Stimulated activated CD8-positive, alpha-beta memory T cell treated with anti-CD3 and anti-CD28 coated beads, Interleukin-15, amount 100 ng/mL, for 4 hours (primary cell): ENCODE data around the gene PRXL2B.

Experiments
- DNase-seq, 2 donors: peaks; one replicate each; pipeline ENCODE4 v3.0.0-alpha.2; 2020; ENCODE audit warnings: low read depth in 2 of 2

PRXL2B gene

DNA sequence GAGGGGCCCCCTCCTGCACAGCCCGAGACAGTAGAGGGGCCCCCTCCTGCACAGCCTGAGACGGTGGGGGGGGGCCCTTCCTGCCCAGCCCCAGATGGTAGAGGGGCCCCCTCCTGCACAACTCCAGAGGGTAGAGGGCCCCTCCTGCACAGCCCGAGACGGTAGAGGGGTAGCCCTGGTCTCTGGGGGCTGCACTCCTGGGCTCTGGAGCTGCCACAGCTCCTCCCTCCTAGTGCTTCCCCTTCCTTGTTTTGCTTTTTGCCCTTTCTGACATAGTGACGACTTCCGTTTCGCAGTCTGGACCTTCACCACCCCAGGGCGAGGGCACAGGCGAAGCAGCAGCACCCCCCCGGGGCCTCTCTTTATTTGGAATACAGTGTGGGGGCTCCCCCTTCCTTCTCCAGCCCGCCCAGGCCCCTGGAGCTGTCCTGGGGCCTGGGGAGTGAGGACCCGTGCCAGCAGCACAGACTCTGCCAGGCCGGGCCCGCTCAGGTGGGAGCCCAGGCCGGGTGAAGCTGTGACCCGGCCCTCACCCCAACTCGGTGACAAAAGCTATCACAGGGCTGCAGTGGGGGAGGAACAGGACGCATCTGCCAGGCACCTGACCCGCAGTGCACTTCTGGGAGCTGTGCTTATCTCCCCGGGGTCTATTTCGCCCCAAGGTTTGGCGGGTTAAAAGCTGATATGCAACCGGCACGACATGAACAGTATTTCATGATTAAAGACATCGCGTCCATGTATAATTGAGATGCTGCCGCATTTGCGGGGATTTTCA is 1.1 kb upstream of the PRXL2B start:
- DNase-seq = peak; percentile 41 to 45

DNA sequence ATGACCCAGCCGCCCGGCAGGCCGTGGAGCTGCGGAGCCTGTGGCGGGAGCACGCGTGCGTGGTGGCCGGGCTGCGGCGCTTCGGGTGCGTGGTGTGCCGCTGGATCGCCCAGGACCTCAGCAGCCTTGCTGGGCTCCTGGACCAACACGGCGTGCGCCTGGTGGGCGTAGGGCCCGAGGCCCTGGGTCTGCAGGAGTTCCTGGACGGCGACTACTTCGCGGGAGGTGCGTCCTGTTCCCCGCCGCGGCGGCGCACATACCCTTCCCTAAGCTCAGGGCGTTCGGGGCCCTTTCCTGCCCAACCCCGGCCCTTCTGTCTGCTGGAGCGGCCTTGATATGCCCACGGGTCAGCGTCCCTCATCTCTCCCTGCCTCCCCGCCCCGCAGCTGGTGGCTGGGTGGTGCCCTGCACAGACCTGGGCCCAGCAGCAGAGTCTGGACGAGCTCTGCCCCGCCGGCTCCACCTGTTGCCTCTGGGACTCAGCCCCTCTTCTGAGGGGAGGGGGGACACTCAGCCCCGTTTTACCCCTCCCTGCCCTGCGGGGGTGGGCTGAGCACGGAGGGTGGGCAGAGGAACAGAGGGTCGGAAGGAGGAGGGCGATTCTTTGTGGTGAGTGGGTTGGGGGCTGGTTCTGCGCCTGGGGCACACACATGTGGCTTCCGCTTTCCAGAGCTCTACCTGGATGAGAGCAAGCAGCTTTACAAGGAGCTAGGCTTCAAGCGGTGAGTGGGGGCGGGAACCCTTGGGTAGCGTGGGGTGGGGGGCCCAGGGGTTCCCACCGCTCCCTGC is 688 bp downstream of the PRXL2B start:
- no peak for DNase-seq

DNA sequence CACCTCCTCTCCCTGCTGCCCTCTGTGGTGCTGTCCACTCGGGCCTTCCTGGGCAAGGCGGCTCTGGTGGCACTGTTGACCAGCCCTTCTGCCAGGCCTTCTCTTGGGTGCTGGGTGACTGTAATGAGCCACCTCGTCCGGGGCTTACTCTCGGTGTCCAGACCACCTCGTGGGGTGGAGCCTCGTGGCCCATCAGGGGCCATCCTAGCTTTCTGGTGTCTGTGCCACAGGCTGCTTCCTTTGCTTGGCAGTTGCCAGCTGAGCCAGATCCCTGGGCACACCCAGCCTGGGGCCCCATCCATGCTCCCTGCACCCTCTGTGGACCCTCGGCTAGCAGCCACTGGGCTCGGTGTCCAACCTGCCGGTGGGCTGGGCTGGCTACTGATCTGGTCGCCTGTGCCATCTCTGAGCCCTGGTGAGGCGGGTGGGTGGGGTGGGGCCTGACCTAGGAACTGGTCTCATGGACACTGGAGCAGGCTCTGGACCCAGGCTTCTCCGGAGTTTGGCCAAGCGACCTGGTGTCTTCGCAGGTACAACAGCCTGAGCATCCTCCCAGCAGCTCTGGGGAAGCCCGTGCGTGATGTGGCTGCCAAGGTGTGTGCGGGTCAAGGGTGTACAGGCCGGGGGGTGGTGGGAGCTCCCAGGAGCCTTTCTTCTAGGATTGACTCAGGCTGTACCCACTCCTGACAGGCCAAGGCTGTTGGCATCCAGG is 1.4 kb downstream of the PRXL2B start:
- DNase-seq = no peak

DNA sequence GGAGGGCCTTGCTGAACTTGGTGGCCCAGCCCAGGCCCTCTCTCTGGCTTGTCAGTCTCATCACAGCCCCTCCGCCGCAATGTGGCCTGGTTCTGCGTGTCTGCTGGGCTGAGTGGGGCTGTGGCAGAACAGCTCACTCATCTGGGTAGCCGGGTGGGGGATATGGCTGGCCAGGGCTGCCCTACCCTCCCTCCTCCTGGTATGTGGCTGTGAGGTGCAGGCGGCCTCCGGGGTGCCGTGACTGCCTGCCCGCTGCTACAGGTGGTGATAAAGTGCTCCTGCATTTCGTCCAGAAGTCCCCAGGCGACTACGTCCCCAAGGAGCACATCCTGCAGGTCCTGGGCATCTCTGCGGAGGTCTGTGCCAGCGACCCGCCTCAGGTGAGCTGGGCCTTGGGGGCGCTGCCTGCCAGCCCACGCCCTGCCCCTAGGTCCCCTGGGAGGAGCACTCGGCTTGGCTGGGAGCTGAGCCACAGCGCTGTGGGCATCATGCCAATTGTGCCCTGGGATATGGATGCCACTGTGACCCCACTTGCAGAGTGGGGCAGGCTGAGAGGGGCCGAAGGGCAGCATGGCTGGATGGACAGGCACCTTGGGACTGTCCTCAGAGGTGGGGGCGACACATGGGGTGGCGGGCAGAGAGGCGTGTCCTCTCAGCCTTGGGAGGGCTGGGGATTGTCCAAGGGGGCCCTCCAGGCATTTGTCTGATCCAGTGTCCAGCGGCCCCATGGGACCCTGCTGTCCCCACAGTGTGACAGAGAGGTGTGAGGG is 2.3 kb downstream of the PRXL2B start:
- DNase-seq = no peak

DNA sequence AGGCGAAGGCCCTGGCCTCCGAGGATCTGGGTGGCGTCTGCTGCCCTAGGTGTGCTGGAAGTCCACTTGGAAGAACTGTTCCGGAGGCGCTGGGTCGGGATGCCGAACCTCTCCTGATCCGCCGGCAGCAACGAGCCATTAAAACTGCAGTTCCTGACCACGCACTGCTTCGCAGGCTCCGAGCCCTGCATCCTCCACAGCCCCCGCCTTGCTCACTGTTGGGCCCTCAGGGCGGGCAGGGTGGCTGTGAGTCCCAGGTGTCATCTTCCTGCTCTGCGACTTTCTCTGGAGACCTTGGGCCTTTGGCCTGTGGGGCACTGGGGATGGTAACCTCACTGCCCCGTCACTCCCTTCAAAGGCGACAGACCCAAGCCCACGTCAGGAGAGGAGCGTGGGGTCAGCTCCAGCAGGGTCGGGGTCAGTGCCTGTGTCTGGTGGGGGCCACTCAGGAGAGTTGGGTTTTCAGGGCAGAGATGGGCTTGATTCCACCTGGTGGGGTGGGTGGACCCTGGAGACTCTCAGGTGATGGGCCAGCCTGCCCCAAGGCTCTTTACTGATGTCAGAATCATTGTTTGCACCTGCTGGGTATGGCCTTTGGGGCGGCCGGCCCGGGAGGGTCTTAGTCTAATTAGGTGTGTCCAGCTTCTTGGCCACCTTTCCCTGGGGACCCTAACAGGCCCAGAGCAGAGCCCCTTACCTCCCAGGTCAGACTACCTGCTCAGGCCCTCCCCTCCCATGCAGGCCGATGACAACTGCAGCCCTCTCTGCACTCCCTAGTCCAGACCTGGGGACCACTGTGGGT is 3.1 kb downstream of the PRXL2B start:
- DNase-seq = no peak

DNA sequence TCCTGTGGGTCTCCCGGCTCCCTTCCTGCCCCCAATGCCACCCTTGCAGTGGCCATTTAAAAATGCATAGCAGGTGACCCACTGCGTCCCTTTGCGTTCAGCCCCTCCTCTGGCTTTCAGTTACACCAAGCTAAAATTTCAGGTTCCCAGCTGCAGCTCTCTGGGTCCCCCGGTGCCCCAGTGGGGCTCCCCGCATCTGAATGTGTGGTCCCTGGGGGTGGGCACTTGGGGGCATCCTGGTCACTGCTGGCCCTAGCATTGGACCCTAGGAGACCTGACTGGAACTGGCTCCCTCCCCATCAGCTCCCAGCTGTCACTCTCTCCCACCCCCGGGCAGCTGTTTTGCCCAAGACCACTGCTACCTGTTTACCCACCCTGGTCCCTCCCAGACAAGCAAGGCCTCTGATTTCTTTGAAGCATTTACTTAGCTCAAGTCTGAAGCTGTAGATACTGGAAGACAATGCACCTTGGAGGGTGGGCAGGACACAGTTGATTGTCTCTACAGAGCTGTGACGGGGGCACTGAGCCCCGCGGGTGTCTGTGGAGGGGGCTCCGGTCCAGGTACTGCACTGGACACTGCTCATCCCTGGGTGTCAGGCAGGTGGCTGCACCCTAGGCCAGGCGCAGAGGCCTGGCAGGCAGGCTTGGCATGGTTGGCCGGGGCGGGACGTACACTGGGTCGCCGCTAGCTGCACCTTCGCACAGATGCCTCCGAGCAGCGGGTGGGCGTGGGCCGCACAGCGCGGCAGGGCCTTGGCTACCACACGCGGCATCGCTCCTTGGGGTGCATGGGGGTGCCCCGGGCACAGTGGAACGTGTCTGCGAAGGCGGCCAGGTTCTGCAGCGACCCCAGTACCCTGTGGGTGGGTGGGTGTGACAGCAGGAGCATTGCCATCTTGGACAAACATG is 3.9 kb downstream of the PRXL2B start:
- DNase-seq = no peak

DNA sequence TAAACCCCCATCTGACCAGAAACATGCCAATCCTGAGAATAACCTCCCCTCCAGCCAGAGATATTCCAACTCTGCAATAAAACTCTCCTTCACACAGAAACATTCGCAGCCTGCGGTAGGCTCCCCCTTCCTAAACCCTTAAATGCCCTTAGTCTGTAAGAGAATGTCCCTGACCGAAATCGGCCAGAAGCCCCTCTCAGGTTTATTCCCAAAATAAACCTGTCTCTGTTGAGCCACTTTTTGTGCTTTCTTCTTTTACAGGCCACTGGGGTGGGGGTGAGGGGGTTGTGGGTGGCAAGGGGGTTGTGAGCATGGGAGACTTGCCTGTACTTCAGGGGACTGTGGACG is 4.6 kb downstream of the PRXL2B start:
- no peak for DNase-seq

DNA sequence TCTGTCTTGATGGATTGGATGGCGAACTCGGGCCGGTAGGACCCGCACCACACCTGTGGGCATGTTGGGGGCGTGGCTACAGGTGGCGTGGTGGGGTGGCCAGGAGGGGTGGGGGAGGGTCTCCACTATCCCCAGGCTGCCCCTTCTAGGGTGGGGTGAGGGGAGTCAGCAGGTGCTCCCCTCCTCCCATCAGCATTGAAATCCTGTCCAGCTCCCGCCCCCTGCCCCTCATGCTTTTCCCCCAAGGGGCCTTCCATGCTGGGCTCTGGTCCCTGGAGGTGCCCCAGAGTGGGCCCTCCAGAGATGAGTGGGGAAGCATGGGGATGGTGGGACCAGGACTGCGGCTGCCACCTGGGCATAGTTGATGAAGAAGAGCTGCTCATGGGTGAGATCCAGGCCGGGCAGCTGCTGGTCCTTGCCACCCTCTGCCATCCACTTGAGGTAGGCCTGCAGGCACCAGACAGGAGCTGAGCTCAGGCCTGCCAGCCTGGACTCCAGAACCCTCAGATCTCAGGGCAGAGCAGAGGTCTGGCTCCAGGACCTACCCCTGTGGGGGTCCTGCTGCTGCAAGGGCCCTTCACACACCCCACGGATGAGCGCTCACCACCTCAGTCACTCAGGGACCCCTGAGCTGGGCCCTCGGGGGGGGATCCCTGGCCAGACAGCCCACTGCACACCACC is 5.1 kb downstream of the PRXL2B start:
- no peak for DNase-seq

DNA sequence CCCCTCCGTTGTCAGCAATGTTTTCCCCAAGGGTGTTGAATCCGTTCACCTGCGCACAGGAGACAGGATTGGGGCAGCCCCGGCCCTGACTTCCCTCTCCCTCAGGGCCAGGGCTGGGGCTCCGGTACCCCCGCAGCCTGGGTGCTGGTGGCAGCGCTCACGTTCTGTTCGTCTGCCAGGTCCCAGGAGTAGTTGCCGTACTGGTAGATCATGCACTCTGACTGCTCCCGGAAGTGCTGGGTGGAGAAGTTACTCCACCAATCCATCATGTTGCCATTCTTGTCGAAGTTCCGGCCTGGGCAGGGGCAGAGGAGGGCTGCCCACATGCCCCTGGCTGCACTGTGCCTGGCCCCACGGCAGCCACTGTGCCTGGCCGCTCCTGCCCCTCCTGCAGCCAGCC is 6.1 kb downstream of the PRXL2B start:
- DNase-seq = no peak

DNA sequence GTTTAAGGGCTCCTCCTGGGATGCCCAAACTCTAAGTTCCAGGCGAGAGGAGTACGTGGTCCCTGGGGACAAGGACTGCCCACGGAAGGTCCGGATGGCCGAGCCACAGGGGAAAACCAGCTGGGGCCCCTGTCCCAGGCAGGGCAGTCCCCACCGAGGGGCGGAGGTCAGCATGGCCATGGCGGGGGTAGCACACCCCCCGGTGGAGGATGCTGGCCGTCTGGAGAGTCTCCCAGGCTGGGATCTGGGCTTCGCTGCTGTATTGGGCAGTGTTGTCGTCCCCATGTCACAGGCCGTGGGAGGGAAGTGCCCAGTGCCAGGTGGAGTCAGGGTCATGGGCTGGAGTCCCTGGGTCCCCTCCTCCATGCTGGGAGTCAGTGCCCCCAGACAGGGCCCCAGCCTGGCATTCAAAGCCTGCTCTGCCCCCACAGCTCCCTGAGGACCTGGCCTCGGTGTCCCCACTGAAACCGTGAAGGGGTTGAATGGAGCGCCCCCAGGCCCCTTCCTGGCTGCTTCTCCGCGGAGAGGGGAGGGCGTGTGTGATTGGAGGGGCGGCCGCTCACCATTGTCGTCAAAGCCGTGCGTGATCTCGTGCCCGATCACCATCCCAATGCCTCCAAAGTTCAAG is 6.8 kb downstream of the PRXL2B start:
- no peak for DNase-seq

DNA sequence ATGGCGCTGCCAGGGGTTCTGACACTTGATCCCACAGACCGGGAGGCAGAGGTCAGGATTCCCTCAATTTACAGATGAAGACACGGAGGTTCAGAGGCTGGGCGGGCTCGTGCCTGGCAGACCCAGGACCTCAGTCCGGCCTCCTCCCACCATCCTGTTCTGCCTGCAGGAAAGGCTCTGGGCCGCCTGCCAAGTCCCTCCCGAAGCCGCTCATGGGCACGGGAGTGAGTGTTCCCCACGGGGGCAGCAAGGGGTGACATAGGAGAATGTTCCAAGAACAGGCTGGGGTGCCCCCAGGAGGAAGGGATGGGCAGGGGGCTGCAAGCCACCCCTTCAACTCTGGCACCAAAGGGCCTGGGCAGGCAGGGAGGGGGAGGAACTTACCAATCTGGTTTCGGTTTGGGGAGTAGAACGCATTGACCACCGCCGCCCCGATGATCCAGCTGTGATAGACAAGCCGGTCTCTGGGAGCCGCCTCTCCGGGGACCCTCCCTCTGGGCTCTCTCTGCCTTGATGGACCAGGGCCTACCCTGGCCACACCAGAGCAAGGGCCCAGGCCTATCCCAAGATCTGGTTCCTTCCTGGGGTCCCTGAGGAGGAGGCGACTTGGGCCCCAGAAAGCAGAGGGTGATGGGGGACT is 7.5 kb downstream of the PRXL2B start:
- no peak for DNase-seq

DNA sequence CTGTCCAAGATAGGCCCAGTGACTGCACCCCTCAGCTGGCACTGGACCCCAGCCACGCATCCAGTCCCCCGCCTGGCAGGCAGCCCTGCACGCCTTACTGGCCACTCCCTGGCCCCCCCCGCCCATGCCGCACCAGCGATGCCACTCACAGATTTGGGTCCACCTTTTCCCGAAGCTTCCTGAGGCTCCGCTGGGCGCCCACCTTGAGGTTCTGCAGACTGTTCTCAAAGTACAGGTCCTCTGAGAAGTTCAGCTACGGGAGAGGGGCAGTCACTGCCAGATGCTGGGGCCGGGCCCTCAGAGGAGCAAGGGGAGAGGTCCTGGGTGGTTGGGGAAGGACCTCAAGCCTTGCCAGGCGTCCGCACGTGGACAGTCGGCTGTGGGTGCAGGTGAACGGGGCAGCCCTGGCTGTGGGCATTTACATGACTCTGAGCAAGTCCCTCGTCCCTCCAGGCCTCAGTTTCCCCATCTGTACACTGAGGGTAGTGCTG is 8.1 kb downstream of the PRXL2B start:
- no peak for DNase-seq

DNA sequence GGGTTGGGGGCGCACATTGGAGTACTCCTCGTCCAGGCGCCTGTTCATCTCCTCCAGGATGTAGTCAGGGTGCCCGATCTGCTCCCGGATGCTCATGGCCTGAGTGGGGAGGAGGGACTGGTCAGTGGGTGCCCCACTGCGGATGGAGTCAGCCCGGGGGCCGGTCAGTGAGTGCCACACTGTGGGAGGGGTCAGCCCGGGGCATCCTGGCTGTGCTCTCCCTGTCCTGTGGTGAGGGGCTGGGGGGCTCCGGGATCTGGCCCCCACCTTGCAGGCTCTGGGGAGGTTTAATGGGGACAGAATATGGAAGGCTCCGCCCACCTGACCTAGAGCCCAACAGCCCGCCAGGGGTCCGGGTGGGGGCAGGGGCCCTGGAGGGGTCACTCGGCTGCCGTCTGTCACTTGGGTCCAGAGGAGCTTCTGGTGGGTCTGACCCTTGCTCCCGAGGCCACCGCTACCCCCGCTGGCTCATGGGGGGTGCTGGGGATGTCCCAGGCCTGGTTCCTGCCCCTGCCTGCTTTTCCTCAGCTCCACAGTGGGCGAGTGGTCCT is 8.8 kb downstream of the PRXL2B start:
- DNase-seq = no peak

DNA sequence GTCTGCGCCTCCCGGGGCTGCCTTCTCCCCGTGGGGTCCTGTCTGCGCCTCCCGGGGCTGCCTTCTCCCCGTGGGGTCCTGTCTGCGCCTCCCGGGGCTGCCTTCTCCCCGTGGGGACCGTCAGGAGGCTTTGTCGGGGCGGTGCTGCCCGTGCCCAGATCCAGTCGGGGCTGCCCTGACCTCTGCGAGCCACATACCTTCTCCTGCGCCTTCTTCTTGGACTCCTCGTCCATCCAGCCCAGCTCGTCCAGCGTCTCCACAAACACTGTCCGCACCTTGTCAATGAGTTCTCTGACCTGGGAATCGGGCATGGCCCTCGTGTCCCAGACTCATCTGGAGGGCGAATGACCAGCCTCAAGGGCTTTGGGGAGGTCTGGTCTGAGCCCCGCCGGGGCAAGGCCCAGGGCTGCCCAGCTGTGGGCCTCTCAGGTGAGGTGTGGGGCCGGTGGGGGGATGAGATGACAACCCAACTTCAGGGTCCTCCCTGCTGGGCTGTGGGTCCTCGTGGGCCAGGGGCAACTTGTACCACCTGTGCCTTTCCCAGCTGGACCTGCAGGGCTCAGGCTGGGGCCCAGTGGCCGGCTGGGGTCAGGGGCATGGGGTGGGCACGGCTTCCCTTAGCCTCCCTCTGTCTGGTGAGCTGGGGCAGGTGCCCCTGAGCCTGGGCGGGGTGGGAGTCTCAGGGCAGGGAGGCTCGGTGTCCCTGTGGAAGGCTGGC is 9.4 kb downstream of the PRXL2B start:
- DNase-seq = no peak

DNA sequence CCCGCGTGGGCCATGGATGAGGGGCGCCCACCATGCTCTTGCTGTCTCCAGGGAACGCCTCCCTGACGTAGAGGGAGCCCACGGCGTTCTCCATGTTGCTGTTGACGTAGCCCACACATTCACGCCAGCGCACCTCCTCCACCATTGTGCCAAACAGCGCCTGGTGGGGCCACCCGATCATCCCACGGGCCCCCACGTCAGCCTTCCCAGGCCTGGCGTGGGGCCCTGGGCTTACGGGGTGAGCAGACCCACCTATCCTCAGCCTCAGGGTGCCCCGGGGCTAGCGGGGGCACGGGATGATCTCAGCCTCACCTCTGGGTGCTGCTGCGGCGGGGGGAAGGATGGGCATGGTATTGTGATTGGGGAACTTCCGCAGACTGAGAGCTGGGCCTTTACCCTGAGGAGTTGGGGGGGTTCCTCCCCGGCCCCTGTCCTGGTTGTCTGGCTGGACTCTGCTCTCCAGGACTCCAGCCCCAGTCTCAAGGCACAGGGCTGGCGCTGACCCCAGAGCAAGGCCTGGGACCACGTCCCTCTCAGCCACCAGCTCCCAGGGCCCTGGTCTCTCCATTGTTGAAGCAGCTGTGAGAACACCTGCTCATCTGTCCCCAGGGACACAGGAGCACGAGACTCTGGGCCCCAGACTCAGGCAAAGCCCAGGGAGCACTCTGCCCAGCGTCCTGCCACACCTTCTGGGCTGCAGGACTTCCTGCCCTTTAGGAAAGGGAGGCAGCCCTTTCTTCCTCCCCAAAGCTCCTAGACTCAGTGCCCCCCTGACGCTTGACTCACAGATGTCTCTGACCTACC is 10.2 kb downstream of the PRXL2B start:
- DNase-seq = no peak
